Muscle layer of colon (tissue), 2 donors: ENCODE data around the gene SETMAR.
"Not testable (repeated sequence)": the region's sequence is repeated elsewhere in the genome, so short reads cannot be mapped to it uniquely, and the experiment has no call there.

ENCODE experiments used
- H3K27ac ChIP-seq: one replicate; pipeline ENCODE4 v1.7.0; 2013; ENCODE audit warnings: low read depth, mild to moderate bottlenecking, low read length, moderate library complexity
- H3K27me3 ChIP-seq, 2 donors: one replicate each; pipeline ENCODE4 v1.7.0; 2013; ENCODE audit warnings: low read length in 2 of 2, mild to moderate bottlenecking in 2 of 2; ENCODE audit not compliant: insufficient read depth in 2 of 2, control insufficient read depth in 1 of 2
- H3K36me3 ChIP-seq: one replicate; pipeline ENCODE4 v1.7.0; 2013; ENCODE audit warnings: mild to moderate bottlenecking, low read length; ENCODE audit not compliant: insufficient read depth
- H3K4me1 ChIP-seq: one replicate; pipeline ENCODE4 v1.7.0; 2013; ENCODE audit warnings: mild to moderate bottlenecking, low read length; ENCODE audit not compliant: insufficient read depth
- H3K4me3 ChIP-seq, 2 donors: one replicate each; pipeline ENCODE4 v1.7.0; 2013; ENCODE audit warnings: low read length in 2 of 2, low read depth in 1 of 2, mild to moderate bottlenecking in 1 of 2, moderate library complexity in 1 of 2
- H3K9ac ChIP-seq: one replicate; pipeline ENCODE4 v1.7.0; 2013; ENCODE audit warnings: low read length
- H3K9me3 ChIP-seq: one replicate; pipeline ENCODE4 v1.7.0; 2013; ENCODE audit warnings: mild to moderate bottlenecking, low read length
- donor health status: abdominal sarcoma.
- donor health status: Adenocarcinoma of cecum.

The SETMAR gene

DNA sequence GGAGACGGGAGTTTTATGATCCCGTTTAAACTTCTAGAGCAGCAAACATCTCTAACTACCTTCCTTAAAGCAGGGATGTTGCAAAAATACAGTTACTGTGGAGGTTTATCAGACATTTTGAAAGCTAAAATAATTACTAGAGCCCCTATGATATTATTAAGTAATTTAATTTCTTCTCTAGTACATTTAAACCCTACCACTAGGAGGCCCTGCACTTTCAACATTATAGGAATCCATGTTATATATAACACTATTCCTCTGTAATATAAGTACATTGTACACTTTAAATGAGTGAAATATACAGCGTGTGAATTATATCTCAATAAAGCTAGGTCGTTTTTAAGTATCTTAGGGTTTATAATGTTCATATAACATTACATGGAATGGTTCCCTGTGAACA lies 11.5 kb downstream of the SETMAR start:
- Histone ChIP-seq H3K4me3 (no peak overlapping the region), H3K27me3 (no peaks in the 10 kb centered on the region), H3K4me1 (peaks cover 2% of the 10 kb centered on the region), H3K9me3 (no peaks in the 10 kb centered on the region), H3K36me3 (peaks cover 3% of the 10 kb centered on the region), H3K27ac (no peak overlapping the region), H3K9ac (no peak overlapping the region)

DNA sequence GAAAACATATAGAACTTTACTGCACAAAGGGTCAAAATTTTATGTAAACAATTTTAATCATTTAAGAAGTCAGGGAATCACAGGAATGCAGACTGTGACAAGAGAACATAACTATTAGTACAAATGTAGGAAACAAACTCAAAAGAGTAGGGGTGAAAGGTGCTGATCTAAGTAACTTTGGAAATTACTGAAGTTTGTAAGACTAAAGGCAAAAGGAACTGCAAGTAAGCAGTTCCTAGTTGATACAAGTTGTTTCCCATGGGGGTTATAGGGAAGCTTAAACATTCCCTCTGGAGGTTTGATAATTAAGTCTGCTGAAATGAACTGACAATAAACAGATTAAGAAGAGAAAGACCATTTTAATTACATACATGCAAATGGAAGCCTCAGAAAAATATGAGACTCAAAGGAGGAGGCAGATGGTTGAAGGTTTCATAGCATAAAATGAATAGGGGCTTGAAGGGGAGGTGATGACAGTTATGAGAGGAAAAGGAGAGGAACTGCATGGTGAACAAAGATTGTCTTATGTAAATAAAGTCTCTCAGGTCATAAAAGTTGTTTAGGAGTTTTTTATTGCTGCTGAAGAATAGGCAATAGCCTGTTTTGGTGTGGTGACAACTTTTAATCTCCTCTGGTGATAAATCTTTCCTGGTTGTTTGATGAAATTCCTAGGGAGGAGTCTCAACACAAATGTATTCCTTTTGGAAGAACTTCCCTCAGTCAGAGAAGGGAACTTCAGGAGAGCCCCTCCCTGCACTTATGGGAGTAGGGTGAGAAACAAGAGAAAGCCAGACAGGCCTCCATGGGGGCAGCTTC lies 17.1 kb downstream of the SETMAR start:
- H3K27ac ChIP-seq = no peak overlapping the region
- peaks cover 3% of the 10 kb centered on the region for H3K36me3 ChIP-seq
- H3K9ac ChIP-seq = no peak overlapping the region

DNA sequence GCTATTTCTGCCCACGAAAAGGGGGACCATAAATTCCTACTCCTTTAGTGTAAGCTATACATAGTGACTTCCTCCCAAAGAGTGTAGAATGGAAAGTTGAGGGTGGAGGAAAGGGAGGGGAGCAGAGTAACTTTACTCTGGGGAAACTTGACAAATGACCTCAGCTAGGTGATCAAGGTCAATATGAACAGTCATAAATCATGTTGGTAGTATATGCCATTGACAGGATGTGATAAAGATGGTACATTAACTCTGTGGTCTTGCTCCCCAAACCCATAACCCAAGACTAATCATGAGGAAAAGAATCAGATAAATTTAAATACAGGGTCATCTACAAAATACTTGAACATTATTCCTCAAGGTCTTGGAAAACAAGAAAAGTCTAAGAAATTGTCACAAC lies 18.6 kb downstream of the SETMAR start:
- no peaks in the 10 kb centered on the region for H3K9me3 ChIP-seq
- no peak overlapping the region for H3K27ac ChIP-seq
- no peaks in the 10 kb centered on the region for H3K27me3 ChIP-seq
- peaks cover 3% of the 10 kb centered on the region for H3K36me3 ChIP-seq
- H3K4me1 ChIP-seq = peaks cover 25% of the 10 kb centered on the region
- H3K4me3 ChIP-seq = no peak overlapping the region
- H3K9ac ChIP-seq = no peak overlapping the region

More for the DNA sequence above, 17.1 kb downstream of the SETMAR start:
- Histone ChIP-seq H3K4me3 (no peak overlapping the region), H3K9me3 (no peaks in the 10 kb centered on the region), H3K4me1 (peaks cover 25% of the 10 kb centered on the region), H3K27me3 (no peaks in the 10 kb centered on the region)

DNA sequence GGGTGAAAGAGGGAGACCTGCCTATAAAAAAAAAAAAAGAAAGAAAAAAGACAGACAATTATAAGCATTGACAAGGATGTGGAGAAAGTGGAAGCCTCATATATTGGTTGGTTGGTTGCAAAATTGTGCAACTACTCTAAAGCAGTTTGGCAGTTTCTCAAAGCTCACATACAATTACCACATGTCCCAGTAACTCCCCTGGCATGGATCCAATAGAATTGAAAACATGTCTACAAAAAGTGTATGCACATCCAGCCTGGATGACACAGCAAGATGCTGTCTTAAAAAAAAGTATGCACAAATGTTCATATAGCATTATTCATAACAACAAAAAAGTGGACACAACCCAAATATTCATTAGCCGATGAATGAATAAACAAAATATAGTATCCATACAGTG lies 19.5 kb downstream of the SETMAR start:
- Histone ChIP-seq H3K27me3 (no peaks in the 10 kb centered on the region), H3K9ac (no peak overlapping the region), H3K27ac (no peak overlapping the region), H3K36me3 (peaks cover 3% of the 10 kb centered on the region), H3K4me3 (no peak overlapping the region), H3K4me1 (peaks cover 25% of the 10 kb centered on the region), H3K9me3 (no peaks in the 10 kb centered on the region)

DNA sequence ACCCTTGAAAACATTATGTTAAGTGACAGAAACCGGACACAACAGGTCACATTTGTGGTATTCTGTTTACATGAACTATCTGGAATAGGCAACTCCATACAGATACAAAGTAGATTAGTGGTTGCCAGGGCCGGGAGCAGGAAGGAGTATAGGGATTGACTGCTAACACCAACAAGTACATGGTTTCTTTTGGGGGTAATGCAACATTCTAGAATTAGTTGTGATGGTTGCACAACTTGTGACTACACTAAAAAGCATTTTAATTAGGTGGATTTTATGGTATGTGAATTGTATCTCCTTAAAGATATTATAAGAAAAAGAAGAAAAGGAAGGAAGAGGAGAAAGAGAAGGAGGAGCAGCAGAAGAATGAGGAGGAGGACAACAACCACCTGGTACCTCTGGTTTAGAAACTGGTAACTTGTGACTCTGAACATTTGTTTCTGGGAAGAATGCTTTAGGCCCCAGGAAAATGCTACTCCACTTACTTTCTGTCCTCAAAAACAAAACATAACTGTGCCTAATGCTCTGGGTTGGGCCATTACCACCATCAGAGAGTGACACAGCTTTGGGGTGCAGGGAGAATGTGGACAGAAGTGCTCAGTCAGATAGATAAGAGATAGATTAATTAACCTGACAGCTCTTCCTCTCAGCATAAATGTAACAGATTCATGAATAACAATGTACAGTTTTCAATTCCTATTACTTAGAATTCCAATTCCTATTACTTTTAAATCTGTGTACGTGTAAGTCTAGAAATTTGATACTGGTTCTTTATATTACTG lies 20.3 kb downstream of the SETMAR start:
- Histone ChIP-seq H3K4me3 (no peak overlapping the region), H3K27me3 (no peaks in the 10 kb centered on the region), H3K36me3 (no peaks in the 10 kb centered on the region), H3K4me1 (peaks cover 25% of the 10 kb centered on the region), H3K27ac (no peak overlapping the region), H3K9ac (no peak overlapping the region), H3K9me3 (no peaks in the 10 kb centered on the region)

DNA sequence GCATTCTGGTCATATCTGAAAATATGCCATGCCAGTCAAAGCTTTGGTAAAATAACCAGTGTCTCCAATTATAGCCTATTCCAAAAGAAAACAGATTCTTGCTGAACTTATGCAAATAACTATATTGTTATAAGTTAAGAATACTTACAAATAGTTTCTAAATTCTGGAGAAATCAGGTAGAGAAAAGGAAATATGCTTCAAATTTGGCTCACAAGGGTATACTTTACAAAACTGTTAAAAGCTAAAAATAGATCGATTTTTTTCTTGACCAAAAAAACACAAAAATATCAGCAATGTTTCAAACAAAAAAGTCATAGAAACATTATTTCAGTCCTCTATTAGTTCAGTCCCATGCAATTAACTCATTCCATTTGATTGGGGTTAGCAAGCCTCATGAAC lies 23.7 kb downstream of the SETMAR start:
- no peak overlapping the region for H3K4me3 ChIP-seq
- no peaks in the 10 kb centered on the region for H3K36me3 ChIP-seq
- no peak overlapping the region for H3K27ac ChIP-seq
- no peak overlapping the region for H3K9ac ChIP-seq
- peaks cover 7% of the 10 kb centered on the region for H3K4me1 ChIP-seq
- H3K9me3 ChIP-seq = no peaks in the 10 kb centered on the region
- H3K27me3 ChIP-seq = no peaks in the 10 kb centered on the region

DNA sequence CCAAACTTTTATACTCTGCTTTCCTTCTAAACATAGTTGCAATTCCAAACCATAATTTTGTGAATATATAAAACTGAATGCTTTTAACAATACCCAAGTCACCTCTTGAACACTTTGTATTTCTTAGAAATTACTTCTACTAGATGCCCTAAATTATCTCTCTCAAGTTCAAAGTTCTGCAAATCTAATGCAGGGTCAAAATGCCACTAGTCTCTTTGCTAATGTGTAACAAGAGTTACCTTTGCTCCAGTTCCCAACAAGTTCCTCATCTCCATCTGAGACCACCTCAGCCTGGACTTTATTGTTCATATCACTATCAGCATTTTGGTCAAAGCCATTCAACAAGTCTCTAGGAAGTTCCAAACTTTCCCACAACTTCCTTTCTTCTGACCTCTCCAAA lies 26.6 kb downstream of the SETMAR start:
- H3K4me1 ChIP-seq, H3K27ac ChIP-seq, H3K36me3 ChIP-seq, H3K9ac ChIP-seq, H3K4me3 ChIP-seq, H3K9me3 ChIP-seq, H3K27me3 ChIP-seq: not testable (repeated sequence)

DNA sequence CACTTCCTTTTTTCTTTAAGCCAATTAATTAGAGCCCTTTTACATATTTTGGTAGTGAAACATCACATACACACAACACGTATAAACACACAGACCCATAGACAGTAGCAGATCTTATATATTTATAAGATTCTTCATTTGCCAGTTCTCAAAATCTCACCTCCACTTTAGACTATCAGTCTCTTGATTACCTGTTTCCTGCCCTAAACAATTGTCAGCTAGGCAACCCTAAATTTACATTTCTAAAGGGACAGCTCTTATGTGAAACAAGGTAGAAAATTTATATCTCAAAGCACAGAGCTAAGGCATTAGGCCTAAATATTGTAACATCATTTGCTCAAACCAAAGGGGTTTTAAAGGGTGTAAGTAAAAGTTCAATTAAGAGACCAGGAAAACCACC lies 28.9 kb downstream of the SETMAR start:
- no peaks in the 10 kb centered on the region for H3K9me3 ChIP-seq
- H3K27ac ChIP-seq = no peak overlapping the region
- no peaks in the 10 kb centered on the region for H3K4me1 ChIP-seq

DNA sequence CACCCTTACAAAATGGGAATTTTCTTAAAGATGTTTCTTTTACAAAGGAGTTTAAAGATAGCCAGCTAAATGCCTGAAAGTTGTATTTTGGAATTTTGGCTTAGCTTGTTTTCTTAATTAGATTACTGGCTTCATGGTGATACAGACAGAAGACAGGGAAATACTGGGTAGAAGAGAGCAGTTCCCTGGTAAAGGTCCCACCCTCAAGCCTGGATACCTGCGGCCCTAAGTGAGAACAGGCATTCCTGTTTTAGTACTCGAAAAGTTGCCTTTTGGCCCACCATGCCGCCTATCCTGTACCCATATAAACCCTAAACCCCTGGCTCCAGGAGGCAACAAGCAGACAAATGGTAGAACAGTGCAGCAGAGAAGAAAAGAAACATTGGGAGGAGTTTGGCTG lies 29.4 kb downstream of the SETMAR start:
- Histone ChIP-seq H3K27me3 (no peaks in the 10 kb centered on the region), H3K4me1 (no peaks in the 10 kb centered on the region), H3K4me3 (no peak overlapping the region), H3K36me3 (no peaks in the 10 kb centered on the region), H3K27ac (no peak overlapping the region), H3K9me3 (no peaks in the 10 kb centered on the region), H3K9ac (no peak overlapping the region)

More for the DNA sequence above, 28.9 kb downstream of the SETMAR start:
- Histone ChIP-seq H3K9ac (no peak overlapping the region), H3K27me3 (no peaks in the 10 kb centered on the region), H3K4me3 (no peak overlapping the region), H3K36me3 (no peaks in the 10 kb centered on the region)

DNA sequence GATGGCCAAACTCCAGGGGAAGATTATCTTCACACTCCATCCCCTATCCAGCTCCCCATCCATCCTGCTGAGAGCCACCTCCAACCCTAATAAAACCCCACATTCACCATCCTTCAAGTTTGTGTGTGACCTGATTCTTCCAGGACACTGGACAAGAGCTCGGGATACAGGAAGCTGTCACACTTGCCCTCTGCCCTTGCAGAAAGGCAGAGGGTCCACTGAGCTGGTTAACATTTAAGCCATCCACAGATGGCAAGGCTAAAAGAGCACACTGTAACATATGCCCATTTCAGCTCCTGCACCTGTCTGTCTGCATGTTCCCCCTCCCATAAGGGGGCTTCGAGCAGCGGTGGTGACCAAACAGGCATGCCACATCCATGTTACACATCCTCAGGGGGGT lies 29.8 kb downstream of the SETMAR start:
- no peaks in the 10 kb centered on the region for H3K9me3 ChIP-seq
- no peaks in the 10 kb centered on the region for H3K36me3 ChIP-seq
- H3K27ac ChIP-seq = no peak overlapping the region
- H3K27me3 ChIP-seq = no peaks in the 10 kb centered on the region
- H3K4me3 ChIP-seq = no peak overlapping the region
- H3K4me1 ChIP-seq = no peaks in the 10 kb centered on the region
- no peak overlapping the region for H3K9ac ChIP-seq

DNA sequence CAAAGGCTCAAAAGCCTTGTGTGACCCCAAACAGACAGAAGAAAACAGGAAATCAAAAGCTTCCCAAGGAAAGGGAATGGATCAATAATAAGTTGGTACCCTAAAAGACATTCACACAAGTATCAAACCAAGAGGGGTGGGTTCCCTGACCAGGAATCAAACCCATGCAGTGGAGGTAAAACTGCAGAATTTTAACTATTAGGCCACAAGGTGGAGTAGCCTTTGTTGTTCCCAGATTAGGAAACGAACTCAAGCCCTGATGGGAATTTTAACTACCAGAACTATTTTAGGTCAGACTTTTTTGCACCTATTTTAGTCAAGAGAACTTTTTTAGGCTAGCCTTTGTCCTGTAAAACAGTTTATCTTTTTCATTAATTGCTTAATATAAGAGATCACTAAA lies 31.4 kb downstream of the SETMAR start:
- Histone ChIP-seq H3K27me3 (no peaks in the 10 kb centered on the region), H3K9me3 (no peaks in the 10 kb centered on the region), H3K4me3 (no peak overlapping the region), H3K9ac (no peak overlapping the region), H3K4me1 (no peaks in the 10 kb centered on the region), H3K27ac (no peak overlapping the region), H3K36me3 (no peaks in the 10 kb centered on the region)
